SK-N-SH (cell line): Measurements from ENCODE around the gene MRPL55. TPM values are rescaled to one million over a fixed set of nuclear protein-coding genes. Genes with fewer than 3 reads are reported as not detected.

ENCODE experiments used
- CTCF ChIA-PET: fragments of 300-600, 350-600 bp; formaldehyde crosslinking; extraction: SDS; loops from one replicate; lab custom pipeline; 2021; lab: Yijun Ruan, JAX
- POLR2A ChIA-PET: fragments of 350-600 bp; sonication (Branson Sonifier 250); formaldehyde crosslinking; extraction: SDS; loops from one replicate; lab custom pipeline; 2020; ENCODE audit warnings: antibody characterized with exemption, inconsistent platforms; lab: Yijun Ruan, JAX
- DNase-seq: peaks from one replicate; pipeline ENCODE4 v3.0.0; 2012
- H2AFZ ChIP-seq: fragments of 200-600 bp; sonication (generic); 2 replicates; pipeline ENCODE4 v1.8.1; 2016; ENCODE audit warnings: antibody characterized with exemption, mild to moderate bottlenecking, low read depth
- H3F3A ChIP-seq: fragments of 200-600 bp; sonication (generic); replicated peaks from 2 replicates; pipeline ENCODE3; 2016; ENCODE audit warnings: antibody characterized with exemption, mild to moderate bottlenecking; ENCODE audit not compliant: insufficient read depth
- H3K27ac ChIP-seq, 2 experiments: fragments of 200-500 bp in 1 of 2; fragments of 200-600 bp in 1 of 2; sonication (Bioruptor generic) in 1 of 2; sonication (generic), shearing (Covaris generic) in 1 of 2; 2 replicates each; pipeline versions ENCODE4 v1.5.1 to v1.6.1; 2014 to 2016; ENCODE audit warnings: low read depth in 2 of 2, inconsistent platforms in 1 of 2, low read length in 1 of 2, mild to moderate bottlenecking in 1 of 2, mixed read lengths in 1 of 2
- H3K27me3 ChIP-seq: fragments of 200-600 bp; sonication (generic), shearing (Covaris generic); 2 replicates; pipeline ENCODE4 v1.6.1; 2016; ENCODE audit warnings: mixed run types; ENCODE audit not compliant: insufficient read depth
- H3K36me3 ChIP-seq, 2 experiments: fragments of 200-500 bp in 1 of 2; fragments of 200-600 bp in 1 of 2; sonication (Bioruptor generic) in 1 of 2; sonication (generic) in 1 of 2; replicated peaks in 1 of 2; 2 replicates each; pipeline versions ENCODE3 to v1.5.1; 2014 to 2016; ENCODE audit warnings: low read length in 1 of 2, mild to moderate bottlenecking in 1 of 2; ENCODE audit not compliant: insufficient read depth in 2 of 2, control insufficient read depth in 1 of 2
- H3K4me1 ChIP-seq, 2 experiments: fragments of 200-500 bp in 1 of 2; fragments of 200-600 bp in 1 of 2; sonication (Bioruptor generic) in 1 of 2; sonication (generic), shearing (Covaris generic) in 1 of 2; 2 replicates each; pipeline versions ENCODE4 v1.5.1 to v1.6.1; 2014 to 2016; ENCODE audit warnings: low read depth in 1 of 2, low read length in 1 of 2, mixed run types in 1 of 2; ENCODE audit not compliant: insufficient read depth in 2 of 2, control insufficient read depth in 1 of 2
- H3K4me2 ChIP-seq: fragments of 200-600 bp; sonication (generic), shearing (Covaris generic); 2 replicates; pipeline ENCODE4 v1.6.1; 2017; ENCODE audit warnings: mixed run types
- H3K4me3 ChIP-seq, 2 experiments: fragments of 200-500 bp in 1 of 2; fragments of 200-600 bp in 1 of 2; sonication (Bioruptor generic) in 1 of 2; sonication (generic), shearing (Covaris generic) in 1 of 2; 2 replicates each; pipeline versions ENCODE4 v1.5.1 to v1.8.1; 2014 to 2016; ENCODE audit warnings: low read depth in 2 of 2, inconsistent platforms in 1 of 2, low read length in 1 of 2, mild to moderate bottlenecking in 1 of 2, mixed read lengths in 1 of 2, moderate library complexity in 1 of 2
- H3K79me2 ChIP-seq: fragments of 200-600 bp; sonication (generic); 2 replicates; pipeline ENCODE4 v1.8.1; 2017; ENCODE audit warnings: mild to moderate bottlenecking; ENCODE audit not compliant: insufficient read depth
- H3K9ac ChIP-seq: fragments of 200-600 bp; sonication (generic); 2 replicates; pipeline ENCODE4 v1.6.1; 2017; ENCODE audit warnings: mixed run types
- H3K9me2 ChIP-seq: fragments of 200-600 bp; sonication (generic); 2 replicates; pipeline ENCODE4 v1.6.1; 2017; ENCODE audit warnings: mixed run types
- H3K9me3 ChIP-seq: fragments of 200-600 bp; sonication (generic); 2 replicates; pipeline ENCODE4 v1.6.1; 2017; ENCODE audit warnings: mixed run types, mild to moderate bottlenecking, moderate library complexity
- H4K20me1 ChIP-seq: fragments of 200-600 bp; sonication (generic); 2 replicates; pipeline ENCODE4 v1.6.1; 2017; ENCODE audit warnings: mild to moderate bottlenecking, mixed run types; ENCODE audit not compliant: insufficient read depth
- CHD2 ChIP-seq: fragments of 150-350 bp; IDR thresholded peaks from 2 replicates; pipeline ENCODE4 v1.6.1; 2018; ENCODE audit warnings: low read length; ENCODE audit not compliant: partially characterized antibody
- EZH2phosphoT487 ChIP-seq: fragments of 200-600 bp; sonication (generic); IDR thresholded peaks from 2 replicates; pipeline ENCODE4 v1.6.1; 2017; ENCODE audit warnings: low read depth, mixed run types, mild to moderate bottlenecking, antibody characterized with exemption, moderate library complexity, borderline replicate concordance
- FOSL2 ChIP-seq: IDR thresholded peaks from 2 replicates; pipeline ENCODE4 v1.4.0; 2012; ENCODE audit warnings: low read depth, mild to moderate bottlenecking, moderate library complexity, borderline replicate concordance
- FOXJ3 ChIP-seq: sonication (generic); formaldehyde crosslinking; IDR thresholded peaks from 2 replicates; pipeline ENCODE4 v1.5.1; 2020; ENCODE audit warnings: mild to moderate bottlenecking, missing genetic modification reagents
- FOXM1 ChIP-seq: IDR thresholded peaks from 2 replicates; pipeline ENCODE4 v1.4.0; 2012; ENCODE audit warnings: low read depth, mild to moderate bottlenecking
- GATA2 ChIP-seq: sonication (generic); formaldehyde crosslinking; IDR thresholded peaks from 2 replicates; pipeline ENCODE4 v1.5.0; 2020; ENCODE audit warnings: mild to moderate bottlenecking, missing genetic modification reagents
- IRF3 ChIP-seq: fragments of 150-350 bp; IDR thresholded peaks from 2 replicates; pipeline ENCODE4 v1.6.1; 2016; ENCODE audit warnings: mild to moderate bottlenecking, low read depth, low read length
- MAX ChIP-seq: IDR thresholded peaks from 2 replicates; pipeline ENCODE4 v1.4.0; 2012; ENCODE audit warnings: low read depth
- MXI1 ChIP-seq: IDR thresholded peaks from 2 replicates; pipeline ENCODE4 v1.6.1; 2012; ENCODE audit warnings: mild to moderate bottlenecking, low read depth, low read length, improper control_type of control experiment
- NRF1 ChIP-seq: IDR thresholded peaks from 2 replicates; pipeline ENCODE4 v1.6.1; 2012; ENCODE audit warnings: low read depth, mild to moderate bottlenecking, low read length
- POLR2AphosphoS5 ChIP-seq: IDR thresholded peaks from 2 replicates; pipeline ENCODE4 v1.6.1; 2012; ENCODE audit warnings: low read depth, low read length
- RCOR1 ChIP-seq: fragments of 150-350 bp; IDR thresholded peaks from 2 replicates; pipeline ENCODE4 v1.6.1; 2017; ENCODE audit warnings: antibody characterized with exemption, low read length
- REST ChIP-seq: IDR thresholded peaks from 2 replicates; pipeline ENCODE4 v1.6.1; 2012; ENCODE audit warnings: mild to moderate bottlenecking, low read depth, low read length, moderate library complexity
- RFX5 ChIP-seq: IDR thresholded peaks from 2 replicates; pipeline ENCODE4 v1.6.1; 2012; ENCODE audit warnings: mild to moderate bottlenecking, improper control_type of control experiment, low read length
- RXRA ChIP-seq: IDR thresholded peaks from 2 replicates; pipeline ENCODE4 v1.4.0; 2012; ENCODE audit warnings: low read depth, mild to moderate bottlenecking, borderline replicate concordance
- SIN3A ChIP-seq: IDR thresholded peaks from 2 replicates; pipeline ENCODE4 v1.6.1; 2012; ENCODE audit warnings: low read depth, mild to moderate bottlenecking, low read length, moderate library complexity, borderline replicate concordance
- TAF1 ChIP-seq: IDR thresholded peaks from 2 replicates; pipeline ENCODE4 v1.6.1; 2012; ENCODE audit warnings: low read depth, mild to moderate bottlenecking, low read length, moderate library complexity, borderline replicate concordance
- TCF12 ChIP-seq: IDR thresholded peaks from 2 replicates; pipeline ENCODE4 v1.4.0; 2012
- TEAD4 ChIP-seq: IDR thresholded peaks from 2 replicates; pipeline ENCODE4 v1.4.0; 2012; ENCODE audit warnings: mild to moderate bottlenecking, borderline replicate concordance; ENCODE audit not compliant: insufficient read depth
- USF2 ChIP-seq: fragments of 150-350 bp; IDR thresholded peaks from 2 replicates; pipeline ENCODE4 v1.6.1; 2017; ENCODE audit warnings: antibody characterized with exemption, low read length, low read depth, borderline replicate concordance
- YY1 ChIP-seq: IDR thresholded peaks from 2 replicates; pipeline ENCODE4 v1.4.0; 2012; ENCODE audit warnings: low read depth, mild to moderate bottlenecking
- WGBS: methylation state at CpG from one replicate; pipeline ENCODE4 v1.1.6; 2017; ENCODE audit warnings: low lambda C conversion rate; 5-methylcytosine and 5-hydroxymethylcytosine counted together
- polyA plus RNA-seq, 3 experiments: library from polyadenylated mRNA; depleted of rRNA; stranded (reverse); fragments of >200 nt; gene quantifications; 2 replicates each; pipeline ENCODE4 v1.2.3, GENCODE V29; 2012

MRPL55 gene
- polyA plus RNA-seq, 1 of the 3 experiments (the other 2 are of a cell fraction): 75.3 TPM

- CTCF ChIA-PET: interaction anchor here (1.2 kb wide), 1 partner anchor 17 kb away, joined by 3 read pairs; the partner anchor contains the start of gene IBA57
- H3K27ac ChIP-seq: no peak overlapping the region
Measured at GRCh38 chr1:228147768-228148167, 38.7 kb upstream of the MRPL55 start.

GRCh38 chr1:228147151-228147693 lies 38.1 kb upstream of the MRPL55 start:
- Histone ChIP-seq H3K4me3 (no peak overlapping the region), H3K36me3 (peaks cover 0 to 36% of the 10 kb centered on the region in 2 experiments), H3K79me2 (peaks cover 48% of the 10 kb centered on the region), H3K27me3 (no peaks in the 10 kb centered on the region), H3K9me3 (no peaks in the 10 kb centered on the region), H4K20me1 (peaks cover 54% of the 10 kb centered on the region), H3K9ac (no peak overlapping the region), H3K27ac (no peak overlapping the region), H3F3A (no peaks in the 10 kb centered on the region), H3K4me1 (peaks cover 12 to 20% of the 10 kb centered on the region in 2 experiments; a peak in 2 of 4 replicates), H3K9me2 (no peaks in the 10 kb centered on the region), H3K4me2 (no peak overlapping the region), H2AFZ (no peak overlapping the region)
- DNase-seq: peak; percentile 22
- 100% methylated on average over 2 of the region's 20 CpGs for WGBS
- ChIA-PET POLR2A (no interaction called here), CTCF (interaction anchor here (5.4 kb wide), 1 partner anchor 19 kb away, joined by 24 read pairs; the partner anchor contains the start of gene IBA57)
- TF ChIP-seq YY1 (no peak), REST (no peak), TEAD4 (no peak), IRF3 (no peak)

More at GRCh38 chr1:228147768-228148167, 38.7 kb upstream of the MRPL55 start:
- no peaks in the 10 kb centered on the region for H3K9me3 ChIP-seq
- 90% methylated on average over 4 of the region's 4 CpGs for WGBS
- H3F3A ChIP-seq: no peaks in the 10 kb centered on the region
- H3K4me2 ChIP-seq: no peak overlapping the region
- peaks cover 0 to 36% of the 10 kb centered on the region in 2 experiments for H3K36me3 ChIP-seq
- DNase-seq: peak; percentile 8
- no peaks in the 10 kb centered on the region for H3K9me2 ChIP-seq
- no peak overlapping the region for H3K4me3 ChIP-seq
- TF ChIP-seq RFX5 (no peak), TAF1 (no peak), RCOR1 (no peak), TCF12 (no peak), MXI1 (no peak), EZH2phosphoT487 (no peak), NRF1 (no peak), SIN3A (no peak), TEAD4 (no peak), CHD2 (no peak), RXRA (no peak), USF2 (no peak), FOXM1 (no peak), IRF3 (no peak), POLR2AphosphoS5 (no peak), GATA2 (no peak), FOSL2 (no peak), MAX (no peak), FOXJ3 (CRISPR knock-in tag) (no peak), YY1 (no peak)
- TF ChIP-seq, all 33 proteins: peak for 0
- Histone ChIP-seq H3K79me2 (peaks cover 43% of the 10 kb centered on the region), H3K27me3 (no peaks in the 10 kb centered on the region), H4K20me1 (peaks cover 49% of the 10 kb centered on the region), H2AFZ (no peak overlapping the region), H3K4me1 (peaks cover 7 to 16% of the 10 kb centered on the region in 2 experiments; a peak in 2 of 4 replicates), H3K9ac (no peak overlapping the region)
- POLR2A ChIA-PET: no interaction called here
